H1 (cell line): ENCODE data around the gene PALM.

Experiments used
- HDAC2 ChIP-seq, 2 experiments: fragments of 300-600 bp in 1 of 2; sonication (generic) in 1 of 2; IDR thresholded peaks; 2 replicates each; pipeline ENCODE4 v1.6.1; 2011 to 2012; ENCODE audit warnings: low read depth in 2 of 2, low read length in 2 of 2, mild to moderate bottlenecking in 2 of 2, moderate library complexity in 2 of 2, borderline replicate concordance in 1 of 2, inconsistent platforms in 1 of 2
- RFX5 ChIP-seq: IDR thresholded peaks from 2 replicates; pipeline ENCODE4 v1.6.1; 2011; ENCODE audit warnings: low read depth, low read length, improper control_type of control experiment, borderline replicate concordance
- RXRA ChIP-seq: IDR thresholded peaks from 2 replicates; pipeline ENCODE4 v1.6.1; 2011; ENCODE audit warnings: low read depth, mild to moderate bottlenecking, low read length, moderate library complexity; ENCODE audit not compliant: insufficient read depth
- TBP ChIP-seq: IDR thresholded peaks from 2 replicates; pipeline ENCODE4 v1.6.1; 2011; ENCODE audit warnings: low read depth, low read length, improper control_type of control experiment

DNA sequence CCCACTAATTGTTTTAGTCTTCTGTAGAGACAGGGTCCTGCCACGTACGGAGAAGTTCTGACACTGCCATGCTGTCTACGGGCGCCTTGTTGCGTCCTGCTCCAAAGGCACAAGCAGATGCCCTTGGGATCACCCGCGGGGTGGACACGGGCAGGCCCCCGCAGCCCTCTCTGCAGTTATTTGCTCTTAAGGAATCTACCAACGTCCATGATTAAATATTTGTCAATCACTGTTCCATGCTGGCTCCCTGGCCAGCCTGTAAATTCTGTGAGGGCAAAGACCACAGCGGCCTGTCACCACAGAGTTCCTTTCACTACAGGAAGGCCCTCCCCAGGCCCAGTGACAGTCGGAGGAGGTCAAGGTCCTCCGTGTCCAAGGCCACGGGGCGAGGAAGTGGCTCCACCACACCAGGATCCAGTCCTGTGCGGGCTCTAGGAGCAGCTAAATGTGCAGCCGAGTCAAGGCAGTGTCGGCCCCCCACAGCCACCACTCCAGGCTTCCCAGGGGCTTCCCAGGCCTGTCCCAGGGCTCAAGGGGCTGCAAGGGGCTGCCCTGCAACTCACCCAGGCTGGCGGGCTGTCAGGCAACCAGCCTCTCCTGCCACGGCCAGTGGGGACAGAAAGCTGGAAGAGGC lies 47.8 kb upstream of the PALM start:
- TF ChIP-seq RFX5 (no peak), TBP (no peak), RXRA (no peak), HDAC2 (IDR thresholded peaks at IDR 0.05; ENCODE audit: borderline replicate concordance in 1 of 2, low read depth in 2 of 2, low read length in 2 of 2) (no peak)
